Heart right ventricle (tissue), 16 donors: Measurements from ENCODE around the gene PRAMEF13. TPM values are rescaled to one million over a fixed set of nuclear protein-coding genes. Genes with fewer than 3 reads are reported as not detected.
"Not testable (repeated sequence)": the region's sequence is repeated elsewhere in the genome, so short reads cannot be mapped to it uniquely, and the experiment has no call there.

Experiments
- ATAC-seq, 8 donors: fragments of 200-7000 bp; cut with Tn5 transposase; one replicate each; pipeline ENCODE4 v1.9.1; 2020; ENCODE audit warnings: mild to moderate bottlenecking in 8 of 8, moderate library complexity in 8 of 8, moderate number of reproducible peaks in 1 of 8
- DNase-seq, 2 donors: peaks; one replicate each; pipeline ENCODE4 v3.0.0-alpha.2; 2020
- H3K27ac ChIP-seq, 10 donors: fragments of 200-600 bp; sonication (generic) in 2 of 10; one replicate each; pipeline versions ENCODE4 v1.5.0 to v1.8.0; 2020 to 2022; ENCODE audit warnings: mild to moderate bottlenecking in 3 of 10
- H3K27me3 ChIP-seq, 7 donors: fragments of 200-600 bp; one replicate each; pipeline ENCODE4 v1.8.0; 2021 to 2022; ENCODE audit warnings: mild to moderate bottlenecking in 2 of 7
- H3K36me3 ChIP-seq, 9 donors: fragments of 200-600 bp; sonication (generic) in 1 of 9; one replicate each; pipeline versions ENCODE4 v1.5.0 to v1.8.0; 2020 to 2022; ENCODE audit warnings: mild to moderate bottlenecking in 2 of 9
- H3K4me1 ChIP-seq, 9 donors: fragments of 200-600 bp; sonication (generic) in 1 of 9; one replicate each; pipeline versions ENCODE4 v1.5.0 to v1.8.0; 2020 to 2022; ENCODE audit warnings: mild to moderate bottlenecking in 4 of 9
- H3K4me3 ChIP-seq, 10 donors: fragments of 200-600 bp; sonication (generic) in 2 of 10; one replicate each; pipeline versions ENCODE4 v1.5.0 to v1.8.0; 2020 to 2022; ENCODE audit warnings: mild to moderate bottlenecking in 7 of 10, moderate library complexity in 2 of 10
- H3K9me3 ChIP-seq, 11 donors: fragments of 200-600 bp in 10 of 11; sonication (generic) in 2 of 11; one replicate each; pipeline versions ENCODE4 v1.5.0 to v1.8.0; 2013 to 2022; ENCODE audit warnings: mild to moderate bottlenecking in 2 of 11, control low read depth in 1 of 11, moderate library complexity in 1 of 11
- WGBS, 2 donors: extraction: QIAGEN DNeasy Blood & Tissue Kit; methylation state at CpG; one replicate each; pipeline ENCODE4 v1.1.7; 2013; ENCODE audit warnings: inconsistent platforms in 1 of 2; 5-methylcytosine and 5-hydroxymethylcytosine counted together
- intact Hi-C, 10 donors: fragments of 100-400 bp; cut with DNase I; formaldehyde crosslinking; loops; one replicate each; pipeline versions ENCODE4 v1.11.1 to v1.14.2; 2022
- long read RNA-seq, 3 donors: library from polyadenylated mRNA; unstranded; transcript quantifications; one replicate each; pipeline ENCODE4 v2.0.0, GENCODE V29; 2020 to 2021
- polyA plus RNA-seq, 2 donors: library from polyadenylated mRNA; stranded (reverse); fragments of 200-250 nt; gene quantifications; one replicate each; pipeline ENCODE4 v1.2.3, GENCODE V29; 2013
- total RNA-seq, 10 donors: library from RNA; stranded (reverse); fragmentation: NEBNext Ultra II Directional in 3 of 10; extraction: Animal tissue kit (Norgen Biotek cat#: 25700) in 3 of 10; gene quantifications; one replicate each; pipeline versions ENCODE4 v1.2.1 to v1.2.4, GENCODE V29; 2021 to 2023
- donor health status: Arrhythmogenic right ventricular cardiomyopathy.
- donor health status: ischemic (EF 13 %, LVEDD 7.1; RV severe dilation, severe dysfunction).
- donor health status: healthy with polysubstance abuse.
- donor health status: DM: no; HTN: yes; CAD: no.
- donor health status: DM: no; HTN: no; CAD: no.
- donor health status: ischemic (EF 25% LVEDD 6.9; RV normal size, moderate dysfunction).
- donor health status: ischemic (EF 25% LVEDD 5.7; RV mildly dilated, moderate dysfunction).
- donor health status: healthy.
- donor health status: DM: yes; HTN: yes; CAD: no.
- donor health status: Ischemic cardiomyopathy.
- donor health status: ischemic (EF 35%, LVEDD 5.7; RV mildly dilated, moderate dysfunction).
- donor health status: nonischemic (EF 11% LVEDD 7.7; RV severe dilation, severe dysfunction).
- donor health status: DM: yes; HTN: yes; CAD: no.
- donor health status: PGD.
- donor health status: ischemic (EF 29% LVEDD 5.4; RV normal size, mild dysfunction).
- donor health status: nonischemic (EF 23%, LVEDD 6.1; RV moderate dilation, normal function).

The PRAMEF13 gene
- total RNA-seq (not detected), polyA plus RNA-seq (not detected)
- long read RNA-seq, donor 1 = 0 reads
- long read RNA-seq, donor 2 = 0 reads
- long read RNA-seq, donor 3 = 0 reads

- H3K4me1 ChIP-seq, H3K27ac ChIP-seq, DNase-seq, H3K27me3 ChIP-seq, ATAC-seq, H3K9me3 ChIP-seq, intact Hi-C loops, H3K4me3 ChIP-seq, H3K36me3 ChIP-seq: not testable (repeated sequence)
- no CpG with 5 or more reads among the region's 5 CpGs for WGBS, 2 donors
Measured at GRCh38 chr1:13201309-13201708, at the start of gene PRAMEF13. PRAMEF13 (minus strand) TSS chr1:13201409; CDS start chr1:13199589, 1,820 bp downstream.

- DNase-seq, H3K4me1 ChIP-seq, intact Hi-C loops, H3K9me3 ChIP-seq, H3K36me3 ChIP-seq, H3K27ac ChIP-seq, H3K4me3 ChIP-seq, ATAC-seq: not testable (repeated sequence)
- WGBS, 2 donors = 74 to 75% methylated on average over 6 of the region's 7 CpGs
- peaks cover 0 to 18% (median 6%) of the 10 kb centered on the region in 7 donors for H3K27me3 ChIP-seq
Measured at GRCh38 chr1:13247122-13247521, 45.9 kb upstream of the PRAMEF13 start.

GRCh38 chr1:13246554-13246871 is 45.3 kb upstream of the PRAMEF13 start:
- H3K27me3 ChIP-seq = peaks cover 0 to 24% (median 9%) of the 10 kb centered on the region in 7 donors
- H3K4me3 ChIP-seq, intact Hi-C loops, H3K9me3 ChIP-seq, ATAC-seq, H3K36me3 ChIP-seq, DNase-seq, H3K4me1 ChIP-seq, H3K27ac ChIP-seq: not testable (repeated sequence)
- WGBS, 2 donors = 63 to 80% methylated on average over 2 of the region's 2 CpGs

GRCh38 chr1:13245841-13246553 is 44.8 kb upstream of the PRAMEF13 start:
- ATAC-seq, H3K27ac ChIP-seq, H3K4me1 ChIP-seq, H3K36me3 ChIP-seq, H3K9me3 ChIP-seq, intact Hi-C loops, DNase-seq, H3K4me3 ChIP-seq: not testable (repeated sequence)
- H3K27me3 ChIP-seq = peaks cover 0 to 24% (median 9%) of the 10 kb centered on the region in 7 donors
- 66 to 77% methylated on average over 5 of the region's 5 CpGs for WGBS, 2 donors

- DNase-seq, H3K9me3 ChIP-seq, H3K4me3 ChIP-seq, H3K36me3 ChIP-seq, H3K27ac ChIP-seq, H3K4me1 ChIP-seq, intact Hi-C loops: not testable (repeated sequence)
- peak in 1 of 8 donors; percentile 22 for ATAC-seq
- WGBS, 2 donors = 77 to 80% methylated on average over 9 of the region's 9 CpGs
- peaks cover 0 to 28% (median 14%) of the 10 kb centered on the region in 7 donors for H3K27me3 ChIP-seq
Measured at GRCh38 chr1:13243536-13244263, 42.5 kb upstream of the PRAMEF13 start.

GRCh38 chr1:13239633-13240032 is 38.4 kb upstream of the PRAMEF13 start:
- H3K27me3 ChIP-seq = peaks cover 0 to 49% (median 13%) of the 10 kb centered on the region in 7 donors
- ATAC-seq, H3K4me1 ChIP-seq, intact Hi-C loops, H3K9me3 ChIP-seq, H3K27ac ChIP-seq, DNase-seq, H3K36me3 ChIP-seq, H3K4me3 ChIP-seq: not testable (repeated sequence)
- 85 to 89% methylated on average over 4 of the region's 4 CpGs for WGBS, 2 donors

- H3K9me3 ChIP-seq = peaks cover 0 to 11% (median 0%) of the 10 kb centered on the region in 11 donors
- intact Hi-C loops, H3K4me3 ChIP-seq, H3K4me1 ChIP-seq, H3K36me3 ChIP-seq, H3K27ac ChIP-seq, DNase-seq, ATAC-seq: not testable (repeated sequence)
- peaks cover 0 to 47% (median 13%) of the 10 kb centered on the region in 7 donors for H3K27me3 ChIP-seq
- 67 to 71% methylated on average over 4 of the region's 4 CpGs for WGBS, 2 donors
Measured at GRCh38 chr1:13237572-13237971, 36.4 kb upstream of the PRAMEF13 start.

- peak in 1 of 8 donors; percentile 65 for ATAC-seq
- Histone ChIP-seq H3K9me3 (peaks cover 0 to 11% (median 0%) of the 10 kb centered on the region in 11 donors), H3K27me3 (peaks cover 0 to 42% (median 11%) of the 10 kb centered on the region in 7 donors)
- intact Hi-C loops, H3K36me3 ChIP-seq, H3K27ac ChIP-seq, H3K4me3 ChIP-seq, H3K4me1 ChIP-seq, DNase-seq: not testable (repeated sequence)
- WGBS, 2 donors = 53 to 65% methylated on average over 1 of the region's 1 CpG
Measured at GRCh38 chr1:13234057-13234456, 32.8 kb upstream of the PRAMEF13 start.

GRCh38 chr1:13232056-13232455 is 30.8 kb upstream of the PRAMEF13 start:
- not testable (repeated sequence) for DNase-seq
- WGBS, 2 donors = 50 to 66% methylated on average over 2 of the region's 2 CpGs
- H3K27me3 ChIP-seq = peaks cover 0 to 32% (median 4%) of the 10 kb centered on the region in 7 donors

GRCh38 chr1:13231061-13231750 is 30.0 kb upstream of the PRAMEF13 start:
- DNase-seq, ATAC-seq, H3K4me3 ChIP-seq, intact Hi-C loops, H3K27ac ChIP-seq, H3K4me1 ChIP-seq, H3K36me3 ChIP-seq: not testable (repeated sequence)
- H3K9me3 ChIP-seq = peaks cover 0 to 11% (median 0%) of the 10 kb centered on the region in 11 donors
- peaks cover 0 to 30% (median 0%) of the 10 kb centered on the region in 7 donors for H3K27me3 ChIP-seq
- WGBS, 2 donors = 70 to 75% methylated on average over 7 of the region's 7 CpGs

More at GRCh38 chr1:13232056-13232455, 30.8 kb upstream of the PRAMEF13 start:
- H3K36me3 ChIP-seq, H3K4me1 ChIP-seq, intact Hi-C loops, ATAC-seq, H3K4me3 ChIP-seq, H3K27ac ChIP-seq: not testable (repeated sequence)
- peaks cover 0 to 11% (median 0%) of the 10 kb centered on the region in 11 donors for H3K9me3 ChIP-seq
